ENCODE data around the gene ACOX3. TPM values are rescaled to one million over a fixed set of nuclear protein-coding genes. Genes with fewer than 3 reads are reported as not detected.

Gene ACOX3
- total and polyA plus RNA-seq, 9 of the 15 experiments (the other 6 are each of a cell fraction or from before 2014, with no cell fraction given): 0.68 to 7.3 (median 3.7) TPM

DNA sequence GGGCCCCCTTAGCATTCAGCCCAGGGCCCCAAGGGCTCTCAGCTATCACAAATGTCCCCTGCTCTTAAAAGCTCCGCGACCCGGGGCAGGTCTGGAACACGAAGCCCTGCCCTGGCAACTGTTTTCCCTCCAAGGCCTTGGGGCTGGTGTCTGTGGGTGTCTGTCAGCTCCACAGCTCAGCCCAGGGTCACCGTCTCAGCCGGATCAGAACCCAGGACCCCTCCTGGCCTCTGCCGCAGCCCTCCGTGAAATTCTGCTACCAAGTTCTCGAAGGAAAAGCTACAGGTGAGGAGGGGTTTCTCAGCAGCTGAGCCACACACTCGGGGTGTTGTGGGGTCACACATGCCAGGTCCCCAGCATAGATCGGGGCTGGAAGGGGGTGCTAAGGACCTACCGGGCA is 61.2 kb downstream of the ACOX3 start:
- ATAC-seq: no peak
- no peak overlapping the region for H3K27ac ChIP-seq (ENCODE audit: extremely low read depth, low read depth, low read length)
- in situ Hi-C loops (cut with MboI) (no loop called here), intact Hi-C loops (cut with micrococcal nuclease) (no loop called here)
- no peak overlapping the region for H2AFZ ChIP-seq (ENCODE audit: low read depth, low read length)
- H3K9me3 ChIP-seq (replicated peaks; ENCODE audit: control insufficient read depth, insufficient read depth, low read depth, low read length): no peaks in the 10 kb centered on the region
- H3K9me1 ChIP-seq (ENCODE audit: control insufficient read depth, insufficient read depth, low read length): no peaks in the 10 kb centered on the region
- DNase-seq (ENCODE audit: extremely low read depth in 1 of 4, low spot score in 3 of 4): no peak
- POLR2A ChIA-PET: interaction anchor here (0.6 to 1.2 kb wide), 2 partner anchors 9 to 26 kb away, joined by 4 to 5 read pairs; no protein-coding TSS in a partner anchor
- no peak overlapping the region for H3K4me3 ChIP-seq
- FAIRE-seq: no peak
- BruUV-seq (replicated peaks): no TSS peak
- no peak overlapping the region for H3K4me2 ChIP-seq (ENCODE audit: insufficient read depth, low read length)
- peaks cover 0 to 32% of the 10 kb centered on the region in 2 experiments; a peak in 2 of 5 replicates for H3K4me1 ChIP-seq (replicated peaks in 1 of 2; ENCODE audit: control insufficient read depth in 2 of 2, insufficient read depth in 2 of 2, low read length in 2 of 2)
- no peaks in the 10 kb centered on the region for H3K79me2 ChIP-seq (ENCODE audit: control insufficient read depth, insufficient read depth, low read length)
- H3K27me3 ChIP-seq (ENCODE audit: control insufficient read depth in 2 of 2, insufficient read depth in 2 of 2, low read length in 2 of 2): peaks cover 2 to 52% of the 10 kb centered on the region in 2 experiments; a peak in 2 of 5 replicates
- no peaks in the 10 kb centered on the region for H4K20me1 ChIP-seq (replicated peaks; ENCODE audit: control insufficient read depth, insufficient read depth, low read length)
- H3K9ac ChIP-seq (ENCODE audit: insufficient read depth in 1 of 2, low read depth in 2 of 2, low read length in 2 of 2): no peak overlapping the region; a peak in 1 of 4 replicates
- CTCF ChIA-PET (ENCODE audit: low intra/inter-chr PET ratio): no interaction called here
- H3K36me3 ChIP-seq (ENCODE audit: control insufficient read depth, insufficient read depth, low read length): no peaks in the 10 kb centered on the region
- WGBS (ENCODE audit: insufficient coverage, low coverage, missing lambda C conversion rate): 25% methylated on average over 12 of the region's 12 CpGs
- TF ChIP-seq RBM15 (IDR thresholded peaks at IDR 0.05; ENCODE audit: insufficient read depth, low read length) (no peak), RAD21 (CRISPR knock-in tag; conservative IDR thresholded peaks at IDR 0.05 in 1 of 2, IDR thresholded peaks at IDR 0.05 in 1 of 2) (no peak), TSHZ1 (CRISPR knock-in tag; IDR thresholded peaks at IDR 0.05) (no peak), ZBTB12 (CRISPR knock-in tag; IDR thresholded peaks at IDR 0.05) (no peak), KLF1 (tag; IDR thresholded peaks at IDR 0.05) (no peak), ZNF23 (CRISPR knock-in tag; IDR thresholded peaks at IDR 0.05) (no peak), ZNF717 (CRISPR knock-in tag; IDR thresholded peaks at IDR 0.05) (no peak), ZBTB1 (CRISPR knock-in tag; IDR thresholded peaks at IDR 0.05; ENCODE audit: borderline replicate concordance, low read depth) (no peak), ZNF253 (CRISPR knock-in tag; conservative IDR thresholded peaks at IDR 0.05) (no peak), ZFX (CRISPR knock-in tag; IDR thresholded peaks at IDR 0.05) (no peak), KLF6 (CRISPR knock-in tag; IDR thresholded peaks at IDR 0.05; ENCODE audit: borderline replicate concordance) (no peak), PTTG1 (tag; IDR thresholded peaks at IDR 0.05; ENCODE audit: low read depth) (no peak), NELFE (IDR thresholded peaks at IDR 0.05; ENCODE audit: insufficient read depth, insufficient read length) (no peak), GABPB1 (CRISPR knock-in tag; IDR thresholded peaks at IDR 0.05) (no peak), FOS (IDR thresholded peaks at IDR 0.05; ENCODE audit: extremely low read depth, insufficient read length) (no peak)
- TF ChIP-seq, protein P1, sequence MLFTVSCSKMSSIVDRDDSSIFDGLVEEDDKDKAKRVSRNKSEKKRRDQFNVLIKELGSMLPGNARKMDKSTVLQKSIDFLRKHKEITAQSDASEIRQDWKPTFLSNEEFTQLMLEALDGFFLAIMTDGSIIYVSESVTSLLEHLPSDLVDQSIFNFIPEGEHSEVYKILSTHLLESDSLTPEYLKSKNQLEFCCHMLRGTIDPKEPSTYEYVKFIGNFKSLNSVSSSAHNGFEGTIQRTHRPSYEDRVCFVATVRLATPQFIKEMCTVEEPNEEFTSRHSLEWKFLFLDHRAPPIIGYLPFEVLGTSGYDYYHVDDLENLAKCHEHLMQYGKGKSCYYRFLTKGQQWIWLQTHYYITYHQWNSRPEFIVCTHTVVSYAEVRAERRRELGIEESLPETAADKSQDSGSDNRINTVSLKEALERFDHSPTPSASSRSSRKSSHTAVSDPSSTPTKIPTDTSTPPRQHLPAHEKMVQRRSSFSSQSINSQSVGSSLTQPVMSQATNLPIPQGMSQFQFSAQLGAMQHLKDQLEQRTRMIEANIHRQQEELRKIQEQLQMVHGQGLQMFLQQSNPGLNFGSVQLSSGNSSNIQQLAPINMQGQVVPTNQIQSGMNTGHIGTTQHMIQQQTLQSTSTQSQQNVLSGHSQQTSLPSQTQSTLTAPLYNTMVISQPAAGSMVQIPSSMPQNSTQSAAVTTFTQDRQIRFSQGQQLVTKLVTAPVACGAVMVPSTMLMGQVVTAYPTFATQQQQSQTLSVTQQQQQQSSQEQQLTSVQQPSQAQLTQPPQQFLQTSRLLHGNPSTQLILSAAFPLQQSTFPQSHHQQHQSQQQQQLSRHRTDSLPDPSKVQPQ (CRISPR knock-in tag; IDR thresholded peaks at IDR 0.05; ENCODE audit: borderline replicate concordance): no peak

All from K562 (cell line).